Measurements from ENCODE around the gene BRSK1.

The BRSK1 gene

GRCh38 chr19:55339105-55339888, 55.5 kb downstream of the BRSK1 start, which contains the start of gene KMT5C:
Gene KMT5C, plus strand, starts transcription at chr19:55339876. Its CDS starts 2,061 bp downstream, at chr19:55341937.
- DNase-seq: peak; percentile 100

- DNase-seq: no peak
Measured at GRCh38 chr19:55339889-55340783, 56.3 kb downstream of the BRSK1 start.

- no peak for DNase-seq
Measured at GRCh38 chr19:55340784-55341147, 57.0 kb downstream of the BRSK1 start.

GRCh38 chr19:55341171-55341588, 57.4 kb downstream of the BRSK1 start:
- no peak for DNase-seq

- no peak for DNase-seq
Measured at GRCh38 chr19:55341595-55342531, 58.1 kb downstream of the BRSK1 start.

- no peak for DNase-seq
Measured at GRCh38 chr19:55344444-55344843, 60.6 kb downstream of the BRSK1 start.

GRCh38 chr19:55345101-55345817, 61.5 kb downstream of the BRSK1 start:
- DNase-seq: no peak

GRCh38 chr19:55345818-55346724, 62.3 kb downstream of the BRSK1 start:
- DNase-seq: no peak

GRCh38 chr19:55346725-55347441, 63.1 kb downstream of the BRSK1 start:
- no peak for DNase-seq

- DNase-seq: no peak
Measured at GRCh38 chr19:55347442-55348009, 63.7 kb downstream of the BRSK1 start.

- DNase-seq: no peak
Measured at GRCh38 chr19:55348317-55349034, 64.7 kb downstream of the BRSK1 start.

GRCh38 chr19:55350620-55351315, 67.0 kb downstream of the BRSK1 start:
- DNase-seq: no peak

GRCh38 chr19:55352040-55352439, 68.2 kb downstream of the BRSK1 start:
- no peak for DNase-seq

GRCh38 chr19:55352549-55353145, 68.8 kb downstream of the BRSK1 start:
- no peak for DNase-seq

- no peak for DNase-seq
Measured at GRCh38 chr19:55353356-55353802, 69.6 kb downstream of the BRSK1 start.

- no peak for DNase-seq
Measured at GRCh38 chr19:55353803-55354697, 70.3 kb downstream of the BRSK1 start.

- DNase-seq: no peak
Measured at GRCh38 chr19:55354698-55355212, 71.0 kb downstream of the BRSK1 start, which contains the start of gene COX6B2. Gene COX6B2, minus strand, starts transcription at chr19:55354719. Its CDS starts 198 bp downstream, at chr19:55354521.

Data from KG1 (cell line).